SU-DHL-6 (cell line): Measurements from ENCODE around the gene SERPINB6.
"Not testable (repeated sequence)": the region's sequence is repeated elsewhere in the genome, so short reads cannot be mapped to it uniquely, and the experiment has no call there.

Source experiments
- H2AFZ ChIP-seq: fragments of 200-600 bp; sonication (generic); 2 replicates; pipeline ENCODE4 v1.6.1; 2014; ENCODE audit warnings: low read depth, mild to moderate bottlenecking, moderate library complexity, mixed read lengths, antibody characterized with exemption, low read length; ENCODE audit not compliant: severe bottlenecking
- H3F3A ChIP-seq: fragments of 200-600 bp; shearing (Covaris generic); 2 replicates; pipeline ENCODE4 v1.6.0; 2016; ENCODE audit warnings: antibody characterized with exemption, mild to moderate bottlenecking; ENCODE audit not compliant: insufficient read depth
- H3K27ac ChIP-seq: fragments of 200-600 bp; sonication (generic); 2 replicates; pipeline ENCODE4 v1.5.1; 2016; ENCODE audit warnings: low read depth, mild to moderate bottlenecking, low read length, moderate library complexity, mixed read lengths
- H3K27me3 ChIP-seq: fragments of 200-600 bp; sonication (generic), shearing (Covaris generic); 2 replicates; pipeline ENCODE4 v1.6.0; 2014; ENCODE audit warnings: mild to moderate bottlenecking, low read length
- H3K36me3 ChIP-seq: fragments of 200-600 bp; sonication (generic); 2 replicates; pipeline ENCODE4 v1.6.1; 2014; ENCODE audit warnings: mild to moderate bottlenecking, low read length, mixed read lengths
- H3K4me2 ChIP-seq: fragments of 300-600, 200-600 bp; shearing (Covaris generic), sonication (generic); 2 replicates; pipeline ENCODE4 v1.6.0; 2014; ENCODE audit warnings: low read length, low read depth, mild to moderate bottlenecking; ENCODE audit not compliant: poor library complexity, severe bottlenecking
- H3K4me3 ChIP-seq: fragments of 200-600 bp; sonication (generic); 2 replicates; pipeline ENCODE4 v1.5.1; 2014; ENCODE audit warnings: antibody characterized with exemption, low read length, mild to moderate bottlenecking, mixed read lengths; ENCODE audit not compliant: insufficient read depth, poor library complexity, severe bottlenecking
- H3K79me2 ChIP-seq: fragments of 200-600 bp; sonication (generic); 2 replicates; pipeline ENCODE4 v1.6.1; 2014; ENCODE audit warnings: mild to moderate bottlenecking, low read length, moderate library complexity; ENCODE audit not compliant: insufficient read depth
- H3K9ac ChIP-seq: fragments of 200-600 bp; sonication (generic); 2 replicates; pipeline ENCODE4 v1.7.0; 2014; ENCODE audit warnings: mild to moderate bottlenecking, low read length
- H3K9me2 ChIP-seq: fragments of 200-600 bp; sonication (generic); replicated peaks from 2 replicates; pipeline ENCODE4 v1.6.1; 2014; ENCODE audit warnings: low read length; ENCODE audit not compliant: insufficient read depth
- H3K9me3 ChIP-seq: fragments of 200-600 bp; sonication (generic); 2 replicates; pipeline ENCODE4 v1.6.1; 2014; ENCODE audit warnings: low read length, mixed read lengths; ENCODE audit not compliant: insufficient read depth
- H4K20me1 ChIP-seq: fragments of 200-600 bp; sonication (generic); 2 replicates; pipeline ENCODE4 v1.6.1; 2014; ENCODE audit warnings: low read depth, mild to moderate bottlenecking, antibody characterized with exemption, low read length, moderate library complexity, mixed read lengths
- CTCF ChIP-seq: fragments of 200-600 bp; sonication (generic); IDR thresholded peaks from one replicate; pipeline ENCODE4 v1.5.1; 2017; ENCODE audit warnings: antibody characterized with exemption, mild to moderate bottlenecking, low read length, moderate library complexity; ENCODE audit not compliant: insufficient read depth, poor library complexity, severe bottlenecking
- EZH2phosphoT487 ChIP-seq: fragments of 200-600 bp; sonication (generic), shearing (Covaris generic); conservative IDR thresholded peaks from 2 replicates; pipeline ENCODE4 v1.6.1; 2018; ENCODE audit warnings: mild to moderate bottlenecking, antibody characterized with exemption, low read length, moderate library complexity, mixed read lengths

The SERPINB6 gene

GRCh38 chr6:2944405-2945152, 26.8 kb downstream of the SERPINB6 start:
- no peak overlapping the region for H3K4me3 ChIP-seq
- TF ChIP-seq EZH2phosphoT487: no peak
- no peaks in the 10 kb centered on the region for H3K9me2 ChIP-seq
- H2AFZ ChIP-seq: no peak overlapping the region
- H4K20me1 ChIP-seq: no peaks in the 10 kb centered on the region
- no peaks in the 10 kb centered on the region for H3F3A ChIP-seq
- H3K9ac ChIP-seq: no peak overlapping the region
- H3K27me3 ChIP-seq: no peaks in the 10 kb centered on the region
- no peaks in the 10 kb centered on the region for H3K36me3 ChIP-seq
- no peak overlapping the region for H3K27ac ChIP-seq
- no peaks in the 10 kb centered on the region for H3K79me2 ChIP-seq
- H3K4me2 ChIP-seq: no peak overlapping the region
- H3K9me3 ChIP-seq: no peaks in the 10 kb centered on the region

GRCh38 chr6:2943564-2943955, 27.8 kb downstream of the SERPINB6 start:
- no peaks in the 10 kb centered on the region for H3K36me3 ChIP-seq
- H3K9me2 ChIP-seq: no peaks in the 10 kb centered on the region
- H3K27me3 ChIP-seq: no peaks in the 10 kb centered on the region
- H4K20me1 ChIP-seq: no peaks in the 10 kb centered on the region
- H3F3A ChIP-seq: no peaks in the 10 kb centered on the region
- H3K4me2 ChIP-seq: no peak overlapping the region
- H3K27ac ChIP-seq: no peak overlapping the region
- no peaks in the 10 kb centered on the region for H3K9me3 ChIP-seq
- H2AFZ ChIP-seq: no peak overlapping the region
- TF ChIP-seq CTCF (no peak), EZH2phosphoT487 (no peak)
- H3K4me3 ChIP-seq: no peak overlapping the region
- H3K9ac ChIP-seq: no peak overlapping the region
- H3K79me2 ChIP-seq: no peaks in the 10 kb centered on the region

- Histone ChIP-seq H4K20me1 (no peaks in the 10 kb centered on the region), H3K79me2 (no peaks in the 10 kb centered on the region), H3K9me2 (no peaks in the 10 kb centered on the region), H2AFZ (no peak overlapping the region), H3K27ac (no peak overlapping the region), H3K4me3 (no peak overlapping the region), H3K27me3 (no peaks in the 10 kb centered on the region), H3K36me3 (no peaks in the 10 kb centered on the region), H3F3A (no peaks in the 10 kb centered on the region), H3K9me3 (no peaks in the 10 kb centered on the region), H3K9ac (no peak overlapping the region), H3K4me2 (no peak overlapping the region)
- TF ChIP-seq CTCF (no peak), EZH2phosphoT487 (no peak)
Measured at GRCh38 chr6:2942914-2943563, 28.3 kb downstream of the SERPINB6 start.

- H3K4me2 ChIP-seq, H3K9me3 ChIP-seq, H3K9me2 ChIP-seq, H3K9ac ChIP-seq, H4K20me1 ChIP-seq, H2AFZ ChIP-seq, H3F3A ChIP-seq, H3K79me2 ChIP-seq, H3K36me3 ChIP-seq, H3K27me3 ChIP-seq, H3K4me3 ChIP-seq, H3K27ac ChIP-seq: not testable (repeated sequence)
Measured at GRCh38 chr6:2942116-2942515, 29.3 kb downstream of the SERPINB6 start.
